Fibroblast of the aortic adventitia (primary cell): ENCODE data around the gene PAX5. TPM values are rescaled to one million over a fixed set of nuclear protein-coding genes. Genes with fewer than 3 reads are reported as not detected.

ENCODE experiments used
- DNase-seq: peaks from one replicate; pipeline ENCODE4 v3.0.0-alpha.2; 2010; ENCODE audit warnings: low read depth
- H3K4me3 ChIP-seq: 2 replicates; pipeline ENCODE4 v1.5.1; 2011; ENCODE audit warnings: low read depth, mild to moderate bottlenecking, control low read depth, low read length, moderate library complexity
- total RNA-seq: library from RNA; depleted of rRNA; stranded (reverse); fragments of >200 nt; gene quantifications from 2 replicates; pipeline ENCODE4 v1.2.3, GENCODE V29; 2012; ENCODE audit warnings: low replicate concordance
- TF ChIP-seq, protein P1 (sequence below): IDR thresholded peaks from 2 replicates; pipeline ENCODE4 v1.5.1; 2011; ENCODE audit warnings: mild to moderate bottlenecking, low read length, control low read depth, inconsistent platforms; ENCODE audit not compliant: insufficient read depth

Gene PAX5
- total RNA-seq, 1 donor = not detected

DNA sequence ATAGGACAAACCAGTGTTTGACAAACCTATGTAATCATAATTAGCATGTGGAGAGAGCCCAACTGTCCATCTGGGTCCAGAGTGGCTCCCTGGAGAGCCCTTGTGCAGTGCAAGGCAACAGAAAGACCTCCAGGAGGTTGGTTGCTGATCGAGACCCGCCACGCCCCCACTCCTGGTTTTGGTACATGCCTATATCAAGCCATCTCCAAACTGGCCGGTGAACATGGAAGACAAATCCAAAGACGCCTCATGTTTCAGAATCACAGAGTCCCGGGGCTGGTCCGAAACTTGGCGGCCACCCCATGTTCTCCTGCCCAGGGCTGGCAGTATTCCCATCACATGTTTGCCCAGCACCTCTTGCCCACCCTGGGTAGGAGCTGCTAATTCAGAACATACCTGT lies 140.2 kb downstream of the PAX5 start:
- no peak for DNase-seq
- H3K4me3 ChIP-seq = no peak overlapping the region
- TF ChIP-seq, protein P1, sequence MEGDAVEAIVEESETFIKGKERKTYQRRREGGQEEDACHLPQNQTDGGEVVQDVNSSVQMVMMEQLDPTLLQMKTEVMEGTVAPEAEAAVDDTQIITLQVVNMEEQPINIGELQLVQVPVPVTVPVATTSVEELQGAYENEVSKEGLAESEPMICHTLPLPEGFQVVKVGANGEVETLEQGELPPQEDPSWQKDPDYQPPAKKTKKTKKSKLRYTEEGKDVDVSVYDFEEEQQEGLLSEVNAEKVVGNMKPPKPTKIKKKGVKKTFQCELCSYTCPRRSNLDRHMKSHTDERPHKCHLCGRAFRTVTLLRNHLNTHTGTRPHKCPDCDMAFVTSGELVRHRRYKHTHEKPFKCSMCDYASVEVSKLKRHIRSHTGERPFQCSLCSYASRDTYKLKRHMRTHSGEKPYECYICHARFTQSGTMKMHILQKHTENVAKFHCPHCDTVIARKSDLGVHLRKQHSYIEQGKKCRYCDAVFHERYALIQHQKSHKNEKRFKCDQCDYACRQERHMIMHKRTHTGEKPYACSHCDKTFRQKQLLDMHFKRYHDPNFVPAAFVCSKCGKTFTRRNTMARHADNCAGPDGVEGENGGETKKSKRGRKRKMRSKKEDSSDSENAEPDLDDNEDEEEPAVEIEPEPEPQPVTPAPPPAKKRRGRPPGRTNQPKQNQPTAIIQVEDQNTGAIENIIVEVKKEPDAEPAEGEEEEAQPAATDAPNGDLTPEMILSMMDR = no peak

DNA sequence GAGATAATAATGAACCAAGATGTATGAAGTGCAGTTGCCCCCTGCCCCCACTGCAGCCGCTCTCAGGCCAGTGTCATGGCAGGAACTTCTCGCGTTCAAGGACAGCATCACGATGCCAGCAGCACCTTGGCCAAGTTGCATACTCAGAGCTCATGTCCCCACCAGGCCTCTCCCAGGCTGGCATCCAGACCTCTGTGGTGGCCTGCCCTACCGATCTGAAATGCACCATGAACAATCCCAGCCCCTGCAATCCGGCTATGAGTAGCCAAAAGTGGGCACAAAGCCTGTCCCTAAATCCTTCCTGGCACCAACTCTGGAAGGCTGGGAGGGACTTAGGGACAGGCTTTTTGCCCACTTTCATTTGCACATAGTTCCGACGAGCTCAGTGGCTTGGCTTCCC lies 140.9 kb downstream of the PAX5 start:
- DNase-seq = no peak
- TF ChIP-seq, protein P1 = no peak

DNA sequence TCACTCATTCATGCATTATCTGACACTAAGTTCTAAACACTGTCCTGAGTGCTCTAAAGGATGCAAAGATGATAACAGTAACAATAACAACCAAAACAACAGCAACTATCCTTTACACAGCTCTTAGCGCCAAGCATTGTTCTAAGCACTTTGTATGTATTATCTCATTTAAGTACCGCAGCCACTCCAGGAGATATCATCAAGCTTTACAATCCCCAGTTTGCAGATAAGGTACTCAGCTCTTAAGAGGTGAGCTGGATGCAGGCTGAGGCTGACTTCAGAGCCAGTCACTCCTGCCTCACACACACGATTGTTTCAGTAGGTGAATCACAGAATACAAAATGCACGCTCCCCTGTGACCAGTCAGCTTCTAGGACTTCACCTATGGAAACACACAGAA lies 141.8 kb downstream of the PAX5 start:
- no peak overlapping the region for H3K4me3 ChIP-seq
- TF ChIP-seq, protein P1 = no peak
- DNase-seq = no peak

More for the DNA sequence above, 140.9 kb downstream of the PAX5 start:
- H3K4me3 ChIP-seq = no peak overlapping the region

- TF ChIP-seq, protein P1 = no peak
- H3K4me3 ChIP-seq = no peak overlapping the region
- no peak for DNase-seq
Observed at GRCh38 chr9:36891341-36891811, 142.7 kb downstream of the PAX5 start.

- TF ChIP-seq, protein P1 = no peak
- no peak for DNase-seq
- no peak overlapping the region for H3K4me3 ChIP-seq
Observed at GRCh38 chr9:36889844-36890243, 144.2 kb downstream of the PAX5 start.

DNA sequence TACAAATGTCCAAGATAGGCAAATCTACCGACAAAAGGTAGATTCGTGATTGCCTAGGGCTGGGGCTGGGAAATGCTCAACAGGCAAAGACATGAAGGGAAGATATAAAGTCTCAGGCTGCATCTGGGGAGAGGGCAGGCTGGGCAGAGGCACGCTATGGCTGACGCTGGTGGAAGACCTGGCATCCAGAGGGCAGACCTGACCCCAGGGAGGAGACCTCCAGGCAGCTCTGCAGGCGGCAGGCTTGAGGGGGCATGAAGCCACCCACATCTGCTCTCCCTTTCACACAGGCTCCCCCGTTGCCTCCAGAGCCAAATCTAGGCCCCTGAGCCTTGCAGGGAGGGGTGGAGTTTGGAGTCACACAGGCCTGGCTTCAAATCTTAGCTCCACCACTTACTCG lies 145.5 kb downstream of the PAX5 start:
- H3K4me3 ChIP-seq = no peak overlapping the region
- DNase-seq = no peak
- TF ChIP-seq, protein P1 = no peak

DNA sequence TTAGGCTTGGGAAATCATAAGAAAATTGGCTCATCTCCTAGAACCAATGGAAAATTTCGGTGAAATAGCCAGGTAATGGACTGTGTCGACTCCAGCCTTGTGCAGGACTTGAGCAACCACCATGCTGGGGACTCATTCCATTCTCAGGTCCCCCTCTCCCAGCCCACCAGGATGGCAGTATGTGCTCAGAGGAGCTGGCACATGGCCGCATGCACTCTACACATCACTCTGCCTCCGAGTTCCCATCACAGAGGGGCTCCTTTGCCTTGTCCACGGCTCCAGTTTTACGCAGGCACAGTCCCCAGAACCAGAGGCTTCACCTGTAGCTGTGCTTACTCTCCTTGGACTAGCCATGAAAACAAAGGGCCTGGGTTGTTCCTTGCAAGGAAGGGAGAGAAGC lies 149.3 kb downstream of the PAX5 start:
- no peak overlapping the region for H3K4me3 ChIP-seq
- DNase-seq = no peak
- TF ChIP-seq, protein P1 = no peak
